WTC11 (cell line): Measurements from ENCODE around the gene NUDT11. TPM values are rescaled to one million over a fixed set of nuclear protein-coding genes. Genes with fewer than 3 reads are reported as not detected.
"Not testable (repeated sequence)": the region's sequence is repeated elsewhere in the genome, so short reads cannot be mapped to it uniquely, and the experiment has no call there.

Experiments used
- ATAC-seq: fragments of 200-7000 bp; cut with Tn5 transposase; 2 replicates; pipeline ENCODE4 v1.10.0; 2021; ENCODE audit warnings: mild to moderate bottlenecking, moderate library complexity
- CTCF ChIA-PET: fragments of 300-600 bp; sonication (Branson Sonifier 250); formaldehyde crosslinking; loops from one replicate; lab custom pipeline; 2021; ENCODE audit warnings: antibody characterized with exemption; lab: Charles Lee
- POLR2A ChIA-PET: fragments of 350-600 bp; sonication (Branson Sonifier 250); formaldehyde crosslinking; loops from one replicate; lab custom pipeline; 2021; ENCODE audit warnings: antibody characterized with exemption; lab: Charles Lee
- DNase-seq: peaks from one replicate; pipeline ENCODE4 v3.0.0; 2021; ENCODE audit warnings: low spot score
- H3K27ac Mint-ChIP-seq: 2 replicates; pipeline ENCODE4 v1.8.0; 2021; ENCODE audit warnings: mixed read lengths
- H3K27me3 Mint-ChIP-seq: 2 replicates; pipeline ENCODE4 v1.8.0; 2021; ENCODE audit warnings: low read depth, mild to moderate bottlenecking, moderate library complexity, mixed read lengths
- H3K36me3 Mint-ChIP-seq: 2 replicates; pipeline ENCODE4 v1.8.0; 2021; ENCODE audit warnings: mixed read lengths
- H3K4me1 Mint-ChIP-seq: 2 replicates; pipeline ENCODE4 v1.8.0; 2022; ENCODE audit warnings: mixed read lengths
- H3K4me3 Mint-ChIP-seq: 2 replicates; pipeline ENCODE4 v1.8.0; 2021; ENCODE audit warnings: mild to moderate bottlenecking, moderate library complexity, mixed read lengths
- H3K9me3 Mint-ChIP-seq: 2 replicates; pipeline ENCODE4 v1.8.0; 2021; ENCODE audit warnings: mixed read lengths
- AFF4 ChIP-seq: sonication (generic); formaldehyde crosslinking; IDR thresholded peaks from 2 replicates; pipeline ENCODE4 v1.8.1; 2023; ENCODE audit warnings: mild to moderate bottlenecking, missing genetic modification reagents, borderline replicate concordance
- CBFB ChIP-seq: sonication (generic); formaldehyde crosslinking; IDR thresholded peaks from 2 replicates; pipeline ENCODE4 v1.8.1; 2022; ENCODE audit warnings: mild to moderate bottlenecking, low read depth, missing genetic modification reagents
- CREB1 ChIP-seq: sonication (generic); formaldehyde crosslinking; IDR thresholded peaks from 2 replicates; pipeline ENCODE4 v1.8.0; 2023; ENCODE audit warnings: mild to moderate bottlenecking, missing genetic modification reagents
- FOXJ3 ChIP-seq: sonication (generic); formaldehyde crosslinking; IDR thresholded peaks from 2 replicates; pipeline ENCODE4 v1.9.0; 2021; ENCODE audit warnings: missing genetic modification reagents, mild to moderate bottlenecking, borderline replicate concordance
- JUN ChIP-seq: sonication (generic); formaldehyde crosslinking; IDR thresholded peaks from 2 replicates; pipeline ENCODE4 v1.8.0; 2023; ENCODE audit warnings: mild to moderate bottlenecking, missing genetic modification reagents
- KAT7 ChIP-seq: sonication (generic); formaldehyde crosslinking; IDR thresholded peaks from 2 replicates; pipeline ENCODE4 v1.8.1; 2023; ENCODE audit warnings: missing genetic modification reagents, mild to moderate bottlenecking, borderline replicate concordance
- NR3C1 ChIP-seq: sonication (generic); formaldehyde crosslinking; conservative IDR thresholded peaks from 2 replicates; pipeline ENCODE4 v1.8.1; 2023; ENCODE audit warnings: low read depth, mild to moderate bottlenecking, missing genetic modification reagents
- SMAD4 ChIP-seq: sonication (generic); formaldehyde crosslinking; IDR thresholded peaks from 2 replicates; pipeline ENCODE4 v1.8.0; 2022; ENCODE audit warnings: mild to moderate bottlenecking, missing genetic modification reagents
- SOX15 ChIP-seq: fragments of 250-450 bp; sonication (Bioruptor Pico); IDR thresholded peaks from 2 replicates; pipeline ENCODE4 v1.9.0; 2021; ENCODE audit warnings: mild to moderate bottlenecking
- ZNF232 ChIP-seq: sonication (generic); formaldehyde crosslinking; IDR thresholded peaks from 2 replicates; pipeline ENCODE4 v1.8.0; 2022; ENCODE audit warnings: mild to moderate bottlenecking, missing genetic modification reagents
- ZNF317 ChIP-seq: sonication (generic); formaldehyde crosslinking; IDR thresholded peaks from 2 replicates; pipeline ENCODE4 v1.8.1; 2023; ENCODE audit warnings: low read depth, mild to moderate bottlenecking, moderate library complexity, missing genetic modification reagents, borderline replicate concordance
- ZNF396 ChIP-seq: fragments of 250-450 bp; sonication (Bioruptor Pico); IDR thresholded peaks from 2 replicates; pipeline ENCODE4 v1.8.0; 2021; ENCODE audit warnings: mild to moderate bottlenecking, moderate library complexity, borderline replicate concordance
- ZNF425 ChIP-seq: fragments of 250-450 bp; sonication (Bioruptor Pico); conservative IDR thresholded peaks from 2 replicates; pipeline ENCODE4 v1.9.0; 2021; ENCODE audit warnings: mild to moderate bottlenecking
- total RNA-seq: library from RNA; stranded (reverse); gene quantifications from 3 replicates; pipeline ENCODE4 v1.2.3, GENCODE V29; 2021
- TF ChIP-seq, protein P1 (sequence below): fragments of 250-450 bp; sonication (Bioruptor Pico); IDR thresholded peaks from 2 replicates; pipeline ENCODE4 v1.9.0; 2021; ENCODE audit warnings: mild to moderate bottlenecking
- TF ChIP-seq, protein P2 (sequence below): fragments of 250-450 bp; sonication (Bioruptor Pico); IDR thresholded peaks from 2 replicates; pipeline ENCODE4 v1.9.0; 2021; ENCODE audit warnings: mild to moderate bottlenecking

NUDT11 gene
- total RNA-seq, 1 experiment from 2014 or later, result 27.8 TPM

DNA sequence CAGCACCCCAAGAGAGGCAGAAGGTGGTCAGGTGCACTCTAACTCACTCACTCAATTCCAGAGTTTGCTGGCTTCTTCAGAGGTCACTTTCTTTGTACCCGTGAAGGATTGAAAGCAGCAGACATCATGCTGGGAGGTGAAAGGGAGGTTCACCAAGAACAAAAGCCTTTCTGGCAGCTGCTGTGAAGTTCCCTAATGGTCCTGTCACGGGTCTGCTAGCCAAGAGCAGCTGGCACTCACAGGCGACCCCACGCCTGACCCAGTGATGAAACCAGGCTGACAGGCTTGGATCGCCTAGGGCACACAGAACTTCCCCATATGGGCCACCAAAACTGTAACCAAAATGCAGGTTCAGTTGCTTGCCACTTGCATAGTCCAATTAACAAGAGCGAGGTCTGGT, 11.8 kb downstream of the NUDT11 start (continued):
- no peak for TF ChIP-seq FOXJ3 (CRISPR knock-in tag)
- TF ChIP-seq, all 79 proteins: peak for 0

GRCh38 chrX:51482411-51482810, 14.0 kb downstream of the NUDT11 start:
- CTCF ChIA-PET, H3K27ac Mint-ChIP-seq, H3K4me1 Mint-ChIP-seq, H3K4me3 Mint-ChIP-seq, H3K36me3 Mint-ChIP-seq, POLR2A ChIA-PET, DNase-seq, H3K9me3 Mint-ChIP-seq, ATAC-seq, H3K27me3 Mint-ChIP-seq: not testable (repeated sequence)

DNA sequence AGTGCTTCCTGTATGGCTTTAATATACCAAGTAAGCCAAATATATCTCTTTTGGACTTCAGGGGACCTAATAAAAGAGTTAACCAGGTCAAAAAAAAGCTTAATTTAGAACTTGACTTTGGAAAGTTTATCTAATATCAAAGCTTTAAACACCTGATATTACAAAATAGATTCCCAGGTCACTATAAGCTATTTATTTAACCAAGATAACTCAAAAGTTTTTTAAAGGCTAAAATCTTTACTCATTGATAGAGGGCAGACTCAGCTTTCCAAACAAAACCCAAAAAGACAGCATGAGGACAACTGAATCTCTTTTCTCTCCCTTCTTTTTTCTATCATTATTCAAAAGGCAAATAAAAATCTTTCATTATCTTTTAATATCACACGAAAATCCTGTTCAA, 19.5 kb downstream of the NUDT11 start:
- H3K4me3 Mint-ChIP-seq, result no peak overlapping the region
- ChIA-PET CTCF (no interaction called here), POLR2A (no interaction called here)
- peaks cover 13% of the 10 kb centered on the region for H3K9me3 Mint-ChIP-seq
- H3K4me1 Mint-ChIP-seq, result 0 out of 2 replicates have a peak, but pooled peaks cover 3% of the 10 kb centered on the region
- TF ChIP-seq AFF4 (CRISPR knock-in tag), result no peak
- TF ChIP-seq CREB1 (CRISPR knock-in tag), result no peak
- TF ChIP-seq CBFB, result no peak
- TF ChIP-seq SOX15 (CRISPR knock-in tag), result no peak
- TF ChIP-seq, protein P1, sequence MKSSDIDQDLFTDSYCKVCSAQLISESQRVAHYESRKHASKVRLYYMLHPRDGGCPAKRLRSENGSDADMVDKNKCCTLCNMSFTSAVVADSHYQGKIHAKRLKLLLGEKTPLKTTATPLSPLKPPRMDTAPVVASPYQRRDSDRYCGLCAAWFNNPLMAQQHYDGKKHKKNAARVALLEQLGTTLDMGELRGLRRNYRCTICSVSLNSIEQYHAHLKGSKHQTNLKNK (CRISPR knock-in tag), result no peak
- TF ChIP-seq ZNF317, result no peak
- TF ChIP-seq SMAD4, result no peak
- no peak for TF ChIP-seq ZNF425 (CRISPR knock-in tag)
- TF ChIP-seq, protein P2, sequence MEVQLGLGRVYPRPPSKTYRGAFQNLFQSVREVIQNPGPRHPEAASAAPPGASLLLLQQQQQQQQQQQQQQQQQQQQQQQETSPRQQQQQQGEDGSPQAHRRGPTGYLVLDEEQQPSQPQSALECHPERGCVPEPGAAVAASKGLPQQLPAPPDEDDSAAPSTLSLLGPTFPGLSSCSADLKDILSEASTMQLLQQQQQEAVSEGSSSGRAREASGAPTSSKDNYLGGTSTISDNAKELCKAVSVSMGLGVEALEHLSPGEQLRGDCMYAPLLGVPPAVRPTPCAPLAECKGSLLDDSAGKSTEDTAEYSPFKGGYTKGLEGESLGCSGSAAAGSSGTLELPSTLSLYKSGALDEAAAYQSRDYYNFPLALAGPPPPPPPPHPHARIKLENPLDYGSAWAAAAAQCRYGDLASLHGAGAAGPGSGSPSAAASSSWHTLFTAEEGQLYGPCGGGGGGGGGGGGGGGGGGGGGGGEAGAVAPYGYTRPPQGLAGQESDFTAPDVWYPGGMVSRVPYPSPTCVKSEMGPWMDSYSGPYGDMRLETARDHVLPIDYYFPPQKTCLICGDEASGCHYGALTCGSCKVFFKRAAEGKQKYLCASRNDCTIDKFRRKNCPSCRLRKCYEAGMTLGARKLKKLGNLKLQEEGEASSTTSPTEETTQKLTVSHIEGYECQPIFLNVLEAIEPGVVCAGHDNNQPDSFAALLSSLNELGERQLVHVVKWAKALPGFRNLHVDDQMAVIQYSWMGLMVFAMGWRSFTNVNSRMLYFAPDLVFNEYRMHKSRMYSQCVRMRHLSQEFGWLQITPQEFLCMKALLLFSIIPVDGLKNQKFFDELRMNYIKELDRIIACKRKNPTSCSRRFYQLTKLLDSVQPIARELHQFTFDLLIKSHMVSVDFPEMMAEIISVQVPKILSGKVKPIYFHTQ (CRISPR knock-in tag), result no peak
- no peak for TF ChIP-seq KAT7 (CRISPR knock-in tag)
- TF ChIP-seq JUN (CRISPR knock-in tag), result no peak
- no peak for TF ChIP-seq FOXJ3 (CRISPR knock-in tag)
- TF ChIP-seq ZNF396 (CRISPR knock-in tag), result no peak
- no peak for TF ChIP-seq NR3C1 (CRISPR knock-in tag)
- no peak for TF ChIP-seq ZNF232 (CRISPR knock-in tag)
- no peaks in the 10 kb centered on the region for H3K27me3 Mint-ChIP-seq
- H3K27ac Mint-ChIP-seq, result no peak overlapping the region
- no peak for DNase-seq
- H3K36me3 Mint-ChIP-seq, result peaks cover 13% of the 10 kb centered on the region; the same call in 1 of the 2 replicates
- ATAC-seq, result no peak
